Loucy (cell line): ENCODE measurements around the gene PARVB.

Experiments used
- H2AFZ ChIP-seq: fragments of 200-600 bp; sonication (generic); 2 replicates; pipeline ENCODE4 v1.6.0; 2016; ENCODE audit warnings: antibody characterized with exemption, mild to moderate bottlenecking, low read length, moderate library complexity
- H3F3A ChIP-seq: fragments of 200-600 bp; 2 replicates; pipeline ENCODE4 v1.6.0; 2016; ENCODE audit warnings: antibody characterized with exemption, low read depth, mild to moderate bottlenecking
- H3K27me3 ChIP-seq: fragments of 200-600 bp; sonication (generic); 2 replicates; pipeline ENCODE4 v1.6.1; 2014; ENCODE audit warnings: low read length, mild to moderate bottlenecking; ENCODE audit not compliant: insufficient read depth, poor library complexity, severe bottlenecking
- H3K36me3 ChIP-seq: fragments of 200-600 bp; sonication (generic); 2 replicates; pipeline ENCODE4 v1.6.1; 2016; ENCODE audit warnings: low read length; ENCODE audit not compliant: insufficient read depth
- H3K4me1 ChIP-seq: fragments of 200-600 bp; sonication (generic); 2 replicates; pipeline ENCODE4 v1.5.1; 2014; ENCODE audit warnings: low read length, mild to moderate bottlenecking; ENCODE audit not compliant: insufficient read depth, poor library complexity, severe bottlenecking
- H3K4me2 ChIP-seq: fragments of 200-600 bp; sonication (generic); 2 replicates; pipeline ENCODE4 v1.6.0; 2014; ENCODE audit warnings: antibody characterized with exemption, low read length, low read depth, mild to moderate bottlenecking; ENCODE audit not compliant: poor library complexity, severe bottlenecking
- H3K4me3 ChIP-seq: fragments of 200-600 bp; sonication (generic); 2 replicates; pipeline ENCODE4 v1.5.1; 2014; ENCODE audit warnings: low read length, mild to moderate bottlenecking, mixed read lengths; ENCODE audit not compliant: poor library complexity, severe bottlenecking
- H3K79me2 ChIP-seq: fragments of 200-600 bp; sonication (generic); 2 replicates; pipeline ENCODE4 v1.6.1; 2014; ENCODE audit warnings: low read length; ENCODE audit not compliant: insufficient read depth
- H3K9ac ChIP-seq: fragments of 200-600 bp; sonication (generic); 2 replicates; pipeline ENCODE4 v1.6.0; 2014; ENCODE audit warnings: mild to moderate bottlenecking, low read depth, low read length, moderate library complexity; ENCODE audit not compliant: poor library complexity, severe bottlenecking
- H3K9me2 ChIP-seq: fragments of 200-600 bp; sonication (generic); replicated peaks from 2 replicates; pipeline ENCODE4 v1.6.1; 2016; ENCODE audit warnings: low read depth, low read length, mixed read lengths
- H3K9me3 ChIP-seq: fragments of 200-600 bp; sonication (generic); 2 replicates; pipeline ENCODE4 v1.6.1; 2014; ENCODE audit warnings: mild to moderate bottlenecking, antibody characterized with exemption, low read length, low read depth; ENCODE audit not compliant: insufficient read depth
- H4K20me1 ChIP-seq: fragments of 200-600 bp; sonication (generic); 2 replicates; pipeline ENCODE4 v1.6.0; 2014; ENCODE audit warnings: antibody characterized with exemption, low read length, mild to moderate bottlenecking; ENCODE audit not compliant: insufficient read depth, poor library complexity, severe bottlenecking
- EZH2phosphoT487 ChIP-seq: fragments of 200-600 bp; IDR thresholded peaks from 2 replicates; pipeline ENCODE4 v1.6.1; 2018; ENCODE audit warnings: antibody characterized with exemption, mild to moderate bottlenecking, moderate library complexity, borderline replicate concordance
- TF ChIP-seq, protein P1 (sequence below): fragments of 200-600 bp; sonication (generic); conservative IDR thresholded peaks from 2 replicates; pipeline ENCODE4 v1.5.1; 2014; ENCODE audit warnings: mild to moderate bottlenecking, antibody characterized with exemption, low read length

The PARVB gene

DNA sequence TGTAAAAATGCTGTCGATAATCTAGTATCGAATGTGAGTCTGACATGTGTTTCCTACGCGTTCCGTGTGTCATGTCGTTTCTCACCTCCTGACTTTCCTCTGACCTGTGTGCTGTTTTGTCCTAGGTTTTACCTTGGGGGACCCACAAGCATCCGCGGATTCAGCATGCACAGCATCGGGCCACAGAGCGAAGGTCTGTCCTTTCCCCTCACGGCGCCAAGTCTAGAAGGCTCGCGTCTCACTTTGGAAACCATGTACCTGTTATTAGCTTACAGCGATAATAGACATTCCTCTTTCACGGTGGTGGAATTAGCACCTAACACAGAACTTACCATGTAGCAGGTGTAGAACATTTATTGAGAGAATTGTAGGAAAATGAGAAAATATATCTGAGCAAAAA is 40.3 kb upstream of the PARVB start:
- H3K4me1 ChIP-seq = no peaks in the 10 kb centered on the region
- H3K9me3 ChIP-seq = no peaks in the 10 kb centered on the region
- H3K27me3 ChIP-seq = no peaks in the 10 kb centered on the region
- no peaks in the 10 kb centered on the region for H3K79me2 ChIP-seq
- H3K9me2 ChIP-seq = no peaks in the 10 kb centered on the region
- H4K20me1 ChIP-seq = no peaks in the 10 kb centered on the region
- TF ChIP-seq EZH2phosphoT487 = no peak
- TF ChIP-seq, protein P1, sequence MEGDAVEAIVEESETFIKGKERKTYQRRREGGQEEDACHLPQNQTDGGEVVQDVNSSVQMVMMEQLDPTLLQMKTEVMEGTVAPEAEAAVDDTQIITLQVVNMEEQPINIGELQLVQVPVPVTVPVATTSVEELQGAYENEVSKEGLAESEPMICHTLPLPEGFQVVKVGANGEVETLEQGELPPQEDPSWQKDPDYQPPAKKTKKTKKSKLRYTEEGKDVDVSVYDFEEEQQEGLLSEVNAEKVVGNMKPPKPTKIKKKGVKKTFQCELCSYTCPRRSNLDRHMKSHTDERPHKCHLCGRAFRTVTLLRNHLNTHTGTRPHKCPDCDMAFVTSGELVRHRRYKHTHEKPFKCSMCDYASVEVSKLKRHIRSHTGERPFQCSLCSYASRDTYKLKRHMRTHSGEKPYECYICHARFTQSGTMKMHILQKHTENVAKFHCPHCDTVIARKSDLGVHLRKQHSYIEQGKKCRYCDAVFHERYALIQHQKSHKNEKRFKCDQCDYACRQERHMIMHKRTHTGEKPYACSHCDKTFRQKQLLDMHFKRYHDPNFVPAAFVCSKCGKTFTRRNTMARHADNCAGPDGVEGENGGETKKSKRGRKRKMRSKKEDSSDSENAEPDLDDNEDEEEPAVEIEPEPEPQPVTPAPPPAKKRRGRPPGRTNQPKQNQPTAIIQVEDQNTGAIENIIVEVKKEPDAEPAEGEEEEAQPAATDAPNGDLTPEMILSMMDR = no peak
- no peak overlapping the region for H3K4me3 ChIP-seq
- H2AFZ ChIP-seq = no peak overlapping the region
- H3K36me3 ChIP-seq = peaks cover 68% of the 10 kb centered on the region; the same call in 1 of the 2 replicates
- H3K4me2 ChIP-seq = no peak overlapping the region
- H3F3A ChIP-seq = no peaks in the 10 kb centered on the region
- no peak overlapping the region for H3K9ac ChIP-seq

DNA sequence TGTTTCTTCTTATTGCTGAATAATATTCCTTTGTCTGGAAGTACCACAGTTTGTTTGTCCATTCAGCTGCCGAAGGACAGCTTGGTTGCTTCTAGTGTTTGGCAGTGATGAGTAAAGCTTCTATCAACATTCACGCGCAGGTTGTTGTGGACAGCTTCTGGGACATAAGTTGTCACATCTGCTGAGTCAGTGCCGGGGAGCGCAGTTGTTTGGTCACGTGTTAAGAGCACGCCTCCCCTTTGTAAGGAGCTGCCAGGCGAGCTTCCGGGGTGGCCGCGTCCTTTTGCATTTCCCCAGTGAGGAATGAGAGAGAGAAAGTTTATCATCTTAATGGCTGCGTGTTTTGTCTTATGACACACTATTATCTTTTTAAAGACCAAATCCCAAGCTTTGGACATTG is 38.6 kb upstream of the PARVB start:
- H3F3A ChIP-seq = no peaks in the 10 kb centered on the region
- peaks cover 70% of the 10 kb centered on the region; the same call in 1 of the 2 replicates for H3K36me3 ChIP-seq
- no peaks in the 10 kb centered on the region for H3K27me3 ChIP-seq
- H3K9ac ChIP-seq = no peak overlapping the region
- H4K20me1 ChIP-seq = no peaks in the 10 kb centered on the region
- no peaks in the 10 kb centered on the region for H3K79me2 ChIP-seq
- H3K4me2 ChIP-seq = no peak overlapping the region
- no peaks in the 10 kb centered on the region for H3K9me2 ChIP-seq
- H2AFZ ChIP-seq = no peak overlapping the region
- TF ChIP-seq EZH2phosphoT487 = no peak
- TF ChIP-seq, protein P1 = no peak
- no peaks in the 10 kb centered on the region for H3K4me1 ChIP-seq
- H3K9me3 ChIP-seq = no peaks in the 10 kb centered on the region
- no peak overlapping the region for H3K4me3 ChIP-seq

DNA sequence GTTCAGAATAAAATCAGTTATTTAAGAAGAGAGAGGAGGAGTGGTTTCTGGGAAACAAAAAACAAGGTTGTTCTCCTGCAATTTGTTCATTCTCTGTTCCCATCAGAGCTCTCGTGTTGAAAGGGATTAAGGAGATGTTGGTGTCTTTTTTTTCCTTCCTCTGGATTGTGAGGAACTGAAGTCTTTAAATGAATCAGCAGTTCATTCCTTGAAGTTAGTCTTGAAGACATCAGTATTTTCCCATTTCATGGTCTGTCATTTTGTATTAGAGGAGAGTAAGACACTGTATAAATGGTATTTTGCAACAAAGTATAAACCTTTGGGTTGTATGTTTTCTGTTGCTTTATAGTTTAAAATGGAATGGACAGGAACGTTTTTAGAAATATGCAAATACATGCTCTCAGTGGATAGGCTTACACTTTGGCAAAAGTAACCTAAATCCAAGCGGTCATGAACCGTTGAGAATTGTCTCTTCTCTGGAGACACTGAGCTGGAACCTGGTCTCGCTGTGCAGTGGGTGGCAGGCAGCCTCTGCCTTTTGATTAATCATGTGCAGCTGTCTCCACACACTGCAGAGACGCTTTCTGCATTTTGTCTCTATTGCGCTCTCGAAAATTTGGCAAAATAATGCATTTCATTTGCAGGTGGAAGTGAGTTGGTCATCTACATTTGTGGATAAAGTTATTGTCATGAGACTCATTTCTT is 35.8 kb upstream of the PARVB start:
- Histone ChIP-seq H3F3A (no peaks in the 10 kb centered on the region), H3K9ac (no peak overlapping the region), H3K9me3 (no peaks in the 10 kb centered on the region), H3K79me2 (no peaks in the 10 kb centered on the region), H2AFZ (no peak overlapping the region), H3K4me3 (no peak overlapping the region), H3K4me1 (no peaks in the 10 kb centered on the region), H3K4me2 (no peak overlapping the region), H4K20me1 (no peaks in the 10 kb centered on the region), H3K36me3 (peaks cover 80% of the 10 kb centered on the region; the same call in 1 of the 2 replicates), H3K9me2 (no peaks in the 10 kb centered on the region), H3K27me3 (no peaks in the 10 kb centered on the region)
- TF ChIP-seq EZH2phosphoT487 = no peak
- TF ChIP-seq, protein P1 = no peak
